NCI-H510A (cell line): Measurements from ENCODE around the gene ANKH.
A peak's percentile ranks its signal among the peaks of the same experiment; 100 is the strongest.

Experiments used
- DNase-seq: peaks from one replicate; lab custom pipeline; 2025; lab: John Stamatoyannopoulos, UW

ANKH gene

DNA sequence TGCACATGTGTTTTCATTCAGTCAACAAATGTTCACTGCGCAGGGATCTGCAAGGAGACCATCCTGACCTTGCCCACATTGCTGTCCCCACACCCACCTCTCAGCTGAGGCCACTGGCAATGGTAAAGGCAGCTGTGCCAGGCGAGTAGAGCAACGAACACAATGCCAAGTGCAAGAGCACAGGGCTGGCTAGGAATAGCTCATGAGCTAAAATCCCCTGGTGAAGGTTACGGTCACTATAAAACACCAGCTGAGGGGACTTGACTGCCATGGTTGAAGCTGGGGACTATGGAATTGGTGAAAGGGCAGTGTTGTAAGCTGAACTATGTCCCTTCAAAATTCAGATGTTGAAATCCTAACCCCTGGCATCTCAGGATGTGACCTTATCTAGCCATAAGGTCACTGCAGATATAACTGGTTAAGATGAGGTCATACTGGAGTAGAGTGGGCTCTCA is 111.0 kb downstream of the ANKH start:
- no peak for DNase-seq

DNA sequence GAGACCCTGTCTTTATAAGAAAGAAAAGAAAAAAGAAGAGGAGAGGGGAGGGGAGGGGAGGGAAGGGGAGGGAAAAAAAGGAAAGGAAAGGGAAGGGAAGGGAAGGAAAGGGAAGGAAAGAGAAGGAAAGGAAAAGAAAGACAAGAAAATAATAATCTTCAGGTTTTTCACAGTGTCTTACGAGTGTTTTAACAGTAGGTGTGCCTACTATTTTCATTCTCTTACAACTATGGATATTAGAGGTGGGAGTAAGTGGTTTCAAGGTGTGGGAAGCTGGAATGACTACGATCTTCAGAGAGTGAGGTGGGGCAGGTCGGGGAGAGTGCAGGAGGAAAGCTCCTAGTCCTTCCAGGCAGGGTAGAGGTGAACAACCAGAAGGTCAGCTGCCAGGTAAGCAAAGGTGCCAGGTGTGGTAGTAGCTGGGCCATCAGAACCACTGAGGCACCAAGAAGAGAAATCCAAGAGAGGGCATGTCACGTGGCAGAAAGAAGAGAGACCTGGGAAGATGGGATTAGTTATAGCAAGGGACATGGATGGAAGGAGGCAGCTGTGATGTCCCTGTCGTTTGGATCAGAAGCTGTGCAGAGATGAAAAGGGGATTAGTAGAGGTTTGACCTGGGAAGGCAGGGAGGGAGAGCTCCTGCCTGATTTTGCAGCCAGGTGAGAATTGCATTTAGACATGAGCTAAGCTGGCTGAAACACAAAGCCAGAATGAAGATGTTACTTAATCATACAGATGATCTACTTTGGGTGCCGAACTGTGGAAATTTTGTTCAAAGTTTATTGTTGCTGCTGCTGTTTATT is 111.6 kb downstream of the ANKH start:
- no peak for DNase-seq

DNA sequence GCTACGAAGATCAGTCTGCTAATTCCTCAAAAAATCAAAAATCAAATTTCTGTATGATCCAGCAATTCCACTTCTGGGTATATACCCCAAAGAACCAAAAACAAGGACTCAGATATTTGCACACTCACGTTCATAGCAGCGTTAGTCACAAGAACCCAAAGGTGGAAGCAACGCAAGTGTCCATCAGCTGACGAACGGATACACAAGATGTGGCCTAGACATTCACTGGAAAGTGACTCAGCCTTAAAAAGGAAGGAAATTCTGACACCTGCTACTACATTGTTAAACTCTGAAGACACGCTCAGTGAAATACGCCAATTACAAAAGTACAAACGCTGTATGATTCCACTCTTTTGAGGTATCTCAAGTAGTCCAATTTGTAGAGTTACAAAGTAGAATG is 113.7 kb downstream of the ANKH start:
- DNase-seq: no peak

DNA sequence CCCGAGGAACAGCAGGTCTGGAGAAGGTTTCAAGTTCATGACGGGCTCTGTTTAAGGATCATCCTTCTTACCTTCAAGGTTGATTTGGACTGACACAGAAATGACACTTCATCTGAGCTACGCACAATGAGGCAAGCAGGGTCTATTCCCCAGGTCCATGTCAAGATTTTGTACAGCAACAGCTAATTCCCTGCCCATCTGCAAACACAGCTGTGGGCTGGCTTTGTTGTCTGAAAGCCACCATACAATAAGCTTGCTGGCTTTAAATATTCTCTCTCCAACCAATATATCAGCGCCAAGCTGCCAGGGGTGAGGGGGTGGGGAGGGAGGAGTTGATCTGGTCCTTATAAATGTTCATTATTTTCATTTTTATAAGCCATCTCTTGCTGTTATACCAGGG is 115.1 kb downstream of the ANKH start:
- no peak for DNase-seq

DNA sequence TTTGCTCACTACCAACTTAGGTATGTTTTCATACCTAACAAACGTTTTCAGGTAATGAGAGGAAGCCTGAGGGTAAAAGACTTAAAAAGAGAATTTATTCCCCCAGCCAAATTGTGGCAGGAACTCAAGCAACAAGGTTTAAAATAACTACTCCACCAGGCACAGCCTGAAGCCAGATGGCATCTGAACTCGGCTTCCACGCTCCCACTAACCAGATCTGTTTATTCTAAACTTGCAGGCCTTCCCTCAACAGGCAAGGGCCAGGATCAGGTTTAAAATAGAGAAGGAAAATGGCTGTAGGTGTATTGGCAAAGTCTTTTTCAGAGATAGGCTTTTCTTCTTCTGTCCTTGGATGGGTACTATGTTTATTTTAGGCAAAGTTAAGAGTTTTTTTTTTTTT is 117.6 kb downstream of the ANKH start:
- no peak for DNase-seq

DNA sequence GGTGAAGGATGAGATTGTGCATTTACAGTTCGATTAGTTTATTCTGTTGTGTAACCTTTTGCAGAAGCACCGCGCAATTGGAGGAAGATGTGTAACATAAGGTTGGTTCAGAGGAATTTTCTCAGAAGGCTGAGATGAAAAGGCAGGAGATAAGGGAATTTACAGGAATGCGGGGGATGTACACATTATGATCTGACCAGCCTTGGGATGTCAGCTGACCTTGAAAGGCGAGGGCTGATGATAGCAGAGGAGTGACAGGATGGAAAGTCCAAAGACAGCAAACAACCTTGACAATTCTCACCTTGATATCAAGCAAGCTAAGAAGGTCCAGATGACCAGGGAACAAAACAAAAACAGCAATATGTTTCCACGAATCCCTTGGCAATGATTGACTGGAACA is 118.3 kb downstream of the ANKH start:
- no peak for DNase-seq

DNA sequence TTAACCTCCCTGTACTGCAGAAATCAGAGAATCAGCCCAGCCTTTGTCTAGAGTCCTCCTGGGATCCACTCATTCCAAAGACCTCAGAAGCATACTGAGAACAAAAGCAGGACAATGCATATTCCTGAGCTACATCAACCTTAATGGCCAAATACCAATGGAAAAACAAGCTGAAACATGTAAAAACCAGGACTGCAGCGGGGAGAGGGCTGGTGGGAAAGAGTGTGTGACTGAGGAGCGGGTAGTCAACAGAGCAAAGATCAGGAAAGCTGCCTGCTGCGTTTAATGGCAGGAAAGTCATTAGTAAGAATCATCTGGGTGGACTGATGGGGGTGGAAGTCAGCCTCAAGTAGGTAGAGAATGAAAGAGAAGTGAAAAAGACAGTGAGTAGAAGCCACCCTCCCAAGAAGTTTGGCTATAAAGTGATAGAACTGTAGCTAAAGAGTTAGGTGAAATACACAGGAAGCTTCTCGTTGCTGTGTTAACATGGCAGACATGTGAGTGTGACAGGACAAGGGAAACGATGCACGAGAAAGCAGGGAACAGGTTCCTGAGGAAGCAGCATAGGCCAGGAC is 119.0 kb downstream of the ANKH start:
- DNase-seq: no peak

DNA sequence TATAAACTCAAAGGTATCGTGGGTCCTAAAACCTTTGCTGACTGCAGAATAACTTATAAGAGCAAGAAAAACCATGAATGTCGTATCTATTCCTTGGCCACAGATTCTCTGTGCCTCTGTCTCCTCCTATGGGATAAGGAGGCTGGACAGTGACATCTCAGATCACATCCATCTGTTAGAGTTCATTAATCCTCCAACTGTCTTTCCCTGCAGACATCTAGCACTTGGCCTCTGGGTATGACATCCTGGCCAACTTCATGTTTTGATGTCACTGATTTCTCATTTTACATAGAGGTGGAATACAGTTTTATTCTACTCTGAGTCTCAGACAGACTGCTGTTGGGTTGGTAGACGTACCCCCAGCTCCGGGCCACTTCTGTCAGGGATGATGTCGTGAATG is 120.9 kb downstream of the ANKH start:
- no peak for DNase-seq

DNA sequence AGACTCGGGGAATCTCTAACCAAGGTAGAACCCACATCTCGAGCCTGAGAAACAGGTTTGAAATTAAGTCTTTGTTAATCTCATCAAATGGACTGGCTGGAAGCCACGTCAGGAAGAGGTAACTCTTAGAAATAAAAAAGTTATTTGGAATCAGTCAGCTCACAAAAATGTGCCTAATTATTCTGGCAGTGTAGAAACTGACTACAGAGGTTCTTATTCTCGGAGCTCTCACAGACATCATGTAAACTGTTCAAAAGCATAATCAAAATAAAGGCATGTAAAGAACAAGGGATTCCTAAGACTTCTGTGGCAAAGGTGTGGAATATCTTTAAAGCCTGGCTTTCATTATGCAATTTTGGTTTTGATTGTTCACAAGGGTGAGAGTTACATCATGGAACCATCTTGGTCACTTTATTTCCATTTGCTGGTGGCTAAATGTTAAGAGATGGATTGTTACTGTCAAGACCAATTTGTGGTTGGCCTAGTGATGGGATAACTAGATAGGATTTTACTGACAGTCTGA is 121.9 kb downstream of the ANKH start:
- DNase-seq: no peak

DNA sequence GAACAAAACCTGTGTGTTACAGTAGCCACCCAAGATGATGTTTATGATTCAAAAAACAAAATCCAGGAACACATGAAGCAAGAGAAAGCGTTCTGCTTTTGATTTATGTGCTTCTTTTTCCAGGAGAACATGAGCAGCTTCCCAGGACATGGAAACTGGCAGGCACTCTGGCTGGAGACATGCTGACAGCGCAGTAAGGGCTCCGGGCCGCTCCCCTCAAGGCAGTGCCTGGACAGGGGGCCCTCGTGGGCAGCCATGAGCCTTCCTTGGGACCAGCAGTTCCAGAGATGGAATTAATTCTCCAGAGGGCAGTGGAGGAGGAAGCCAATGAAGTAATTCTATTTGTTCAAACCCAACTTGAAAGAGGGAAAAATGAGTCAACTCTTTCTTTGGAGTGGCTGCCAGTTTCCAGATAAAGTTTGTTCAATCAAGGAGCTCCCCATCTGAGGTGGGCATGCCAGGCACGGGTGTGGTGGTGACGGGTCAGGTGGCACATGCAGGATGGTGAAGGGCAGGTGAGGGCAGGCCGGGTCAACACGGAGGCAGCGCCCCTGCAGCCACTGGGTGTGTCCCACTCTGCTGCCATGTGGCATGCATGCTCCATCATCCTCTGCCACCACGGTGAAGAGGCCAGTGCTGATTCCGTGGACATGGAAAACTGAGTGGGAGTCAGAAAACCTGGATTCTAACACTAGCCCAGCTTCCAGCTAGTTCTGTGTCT is 123.2 kb downstream of the ANKH start:
- DNase-seq: no peak

DNA sequence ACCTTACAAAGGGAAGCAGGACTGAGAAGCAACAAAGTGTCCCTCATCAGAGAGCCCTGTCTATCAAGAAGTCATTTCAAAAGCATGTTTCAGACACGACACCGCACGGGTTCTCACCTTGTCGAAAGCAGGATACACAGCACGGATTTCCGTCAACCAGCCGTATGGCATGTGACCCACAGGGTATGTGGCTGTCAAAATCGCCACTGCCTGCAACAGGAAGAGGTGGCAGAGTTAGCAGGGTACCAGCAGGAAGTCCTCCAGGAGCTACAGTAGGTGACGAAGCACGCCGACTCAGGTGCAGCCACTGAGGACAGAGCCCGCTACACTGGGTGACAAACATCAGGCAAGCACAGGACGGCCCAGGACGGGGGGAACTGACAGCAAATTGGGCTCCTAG is 125.8 kb downstream of the ANKH start:
- DNase-seq: no peak

DNA sequence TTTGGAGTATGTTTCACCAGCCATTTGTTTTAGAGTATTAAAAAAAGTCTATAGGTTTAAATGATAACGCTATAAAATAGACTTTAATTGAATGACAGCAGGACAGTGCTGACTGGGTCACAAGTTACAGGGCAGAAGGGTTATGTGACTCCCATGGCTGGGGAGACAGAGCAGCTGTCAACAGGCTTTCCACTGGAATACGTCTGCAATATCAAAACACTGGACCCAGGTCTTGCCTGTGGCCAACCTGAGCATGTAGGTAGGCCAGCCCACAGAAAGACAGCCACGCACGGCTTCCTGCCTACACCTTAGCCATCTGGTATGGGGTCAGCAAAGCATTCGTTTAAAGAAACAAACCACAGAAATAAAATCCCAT is 126.4 kb downstream of the ANKH start:
- DNase-seq: no peak

DNA sequence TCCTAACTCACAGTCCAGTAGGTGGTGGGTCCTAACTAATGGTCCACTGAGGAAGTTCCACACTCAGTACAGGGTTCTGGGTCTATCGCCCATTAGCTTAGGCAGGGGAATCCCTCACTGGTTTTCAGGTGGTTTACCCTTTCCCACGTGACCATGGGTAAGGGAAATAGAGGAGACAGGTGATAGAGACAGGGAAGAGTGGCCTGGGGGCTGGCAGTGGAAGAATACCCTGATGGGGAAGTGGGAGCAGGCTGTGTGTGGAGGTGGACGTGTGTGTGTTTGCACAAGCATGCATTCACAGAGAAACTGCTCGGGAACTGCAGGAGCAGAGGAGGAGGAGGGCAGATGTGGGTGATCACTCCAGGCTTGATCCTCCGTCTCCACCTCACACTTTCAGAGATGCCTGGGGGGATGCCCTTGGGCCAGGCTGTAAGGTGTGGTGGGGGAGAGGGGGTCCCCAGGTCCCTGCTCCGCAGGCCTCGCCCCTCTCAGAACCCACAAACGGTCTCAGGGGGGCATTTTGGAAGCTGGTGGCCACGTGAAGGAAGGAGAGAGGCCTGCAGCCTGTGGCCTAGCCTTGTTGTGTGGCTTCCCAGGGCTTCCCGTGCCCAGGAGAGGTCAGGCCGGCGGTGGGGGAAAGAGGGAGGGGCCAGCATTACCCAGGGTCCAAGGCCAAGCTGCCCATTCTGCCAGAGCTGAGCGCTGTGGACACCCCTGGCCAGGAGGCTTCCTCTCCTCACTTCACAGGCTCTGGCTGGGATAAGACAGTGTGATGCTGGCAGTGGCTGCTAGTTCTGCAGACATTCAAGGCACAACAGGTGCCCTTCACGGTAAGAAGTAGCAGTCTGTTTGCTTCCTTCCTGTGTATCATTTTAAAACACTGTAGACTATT is 127.0 kb downstream of the ANKH start:
- no peak for DNase-seq

DNA sequence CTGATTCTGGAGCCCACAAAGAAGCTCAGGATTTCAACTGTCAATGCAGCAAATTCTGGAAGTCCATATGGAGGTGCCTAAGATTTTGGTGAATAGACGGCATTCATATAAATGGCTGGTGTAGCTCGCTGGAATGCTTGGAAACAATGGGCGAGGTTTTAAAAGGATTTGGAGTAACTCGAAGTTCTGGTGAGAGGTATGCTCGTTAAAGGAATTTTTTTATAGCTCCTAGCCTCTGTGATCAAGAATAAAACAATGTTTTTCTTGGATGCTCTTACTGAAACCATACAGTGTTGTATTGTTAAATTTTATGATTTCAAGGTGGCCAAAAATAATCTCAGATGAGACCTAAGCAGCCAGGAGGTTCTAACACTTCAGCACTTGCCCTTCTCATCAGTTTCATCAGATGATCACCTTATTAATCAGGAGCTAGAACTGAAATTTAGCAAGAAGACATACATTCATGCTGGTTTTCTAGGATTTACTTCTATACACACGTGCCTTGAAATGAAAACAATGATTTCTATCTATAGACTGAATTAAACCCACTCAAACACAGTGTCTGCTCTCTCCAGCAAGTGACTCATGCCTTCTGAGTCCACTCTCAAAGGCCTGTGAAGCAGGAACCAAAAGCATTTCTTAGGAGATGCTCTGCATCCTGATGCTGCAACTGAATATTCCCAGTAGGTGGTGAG is 127.8 kb downstream of the ANKH start:
- DNase-seq: no peak

DNA sequence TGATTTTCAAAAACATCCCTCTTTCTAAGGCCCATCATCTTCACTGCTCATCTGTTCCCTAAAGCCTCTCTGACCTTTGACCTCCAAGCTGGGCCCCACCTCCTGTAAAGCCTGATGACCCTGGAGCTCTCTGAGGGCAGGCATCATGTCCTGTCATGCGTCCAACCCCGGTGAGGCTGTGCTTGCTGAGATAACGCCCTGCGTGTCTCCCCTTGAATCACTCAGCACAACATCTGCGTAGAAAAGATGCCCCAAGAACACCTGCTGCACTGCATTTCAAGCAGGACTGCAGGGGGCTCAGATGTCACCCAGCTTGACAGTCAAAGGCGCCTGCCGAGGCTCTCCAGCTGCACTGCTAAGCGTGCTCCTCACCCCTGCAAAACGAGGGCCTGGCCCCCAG is 129.1 kb downstream of the ANKH start:
- DNase-seq: peak; percentile 52

DNA sequence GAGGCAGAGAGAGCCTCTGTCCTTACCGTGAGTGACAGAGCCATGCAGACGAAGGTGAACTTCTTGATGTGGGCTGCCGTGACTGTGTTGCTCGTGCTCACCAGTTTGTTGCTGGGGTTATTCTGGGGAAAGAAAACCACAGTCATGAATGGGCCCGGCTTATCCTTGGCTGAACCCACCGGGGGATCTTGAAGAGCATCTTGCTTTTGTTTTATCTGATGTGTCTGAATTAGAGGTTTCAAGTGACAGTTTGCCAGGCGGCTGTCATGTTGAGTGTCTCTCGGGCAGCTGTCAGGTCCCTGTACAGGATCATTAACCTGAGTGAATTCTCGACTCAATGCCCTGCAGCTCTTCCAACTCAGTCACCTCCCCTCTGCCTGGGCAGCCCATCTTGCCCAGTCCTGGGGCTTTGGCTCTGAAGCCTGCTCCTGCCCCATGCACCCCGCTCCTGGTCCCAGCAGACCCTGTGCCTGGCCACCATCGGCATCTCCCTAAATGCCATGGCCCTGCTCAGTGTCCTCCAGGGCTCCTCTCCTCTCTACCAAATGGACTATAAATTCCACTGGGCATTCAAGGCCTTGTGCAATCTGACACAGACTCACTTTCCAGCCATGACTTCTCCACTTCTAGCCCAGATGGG is 129.7 kb downstream of the ANKH start:
- DNase-seq: peak; percentile 57

DNA sequence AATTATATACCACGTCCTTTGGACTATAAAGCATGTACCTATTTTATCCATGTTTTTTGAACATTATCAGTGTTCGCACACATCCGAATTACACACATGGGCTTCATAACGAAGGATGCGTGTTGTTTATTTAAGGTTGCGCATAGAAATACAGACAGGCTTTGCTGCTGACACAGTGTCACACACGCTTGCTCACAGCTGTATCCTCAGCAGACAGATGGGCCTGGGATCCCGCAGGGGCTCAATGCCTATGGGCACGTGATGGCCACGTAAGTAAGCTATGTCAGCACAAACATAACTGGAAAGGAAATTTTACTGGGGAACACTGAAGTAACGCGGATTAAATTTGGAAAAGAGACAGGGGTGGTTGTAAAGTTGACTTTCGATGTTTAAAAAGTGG is 130.4 kb downstream of the ANKH start:
- no peak for DNase-seq

DNA sequence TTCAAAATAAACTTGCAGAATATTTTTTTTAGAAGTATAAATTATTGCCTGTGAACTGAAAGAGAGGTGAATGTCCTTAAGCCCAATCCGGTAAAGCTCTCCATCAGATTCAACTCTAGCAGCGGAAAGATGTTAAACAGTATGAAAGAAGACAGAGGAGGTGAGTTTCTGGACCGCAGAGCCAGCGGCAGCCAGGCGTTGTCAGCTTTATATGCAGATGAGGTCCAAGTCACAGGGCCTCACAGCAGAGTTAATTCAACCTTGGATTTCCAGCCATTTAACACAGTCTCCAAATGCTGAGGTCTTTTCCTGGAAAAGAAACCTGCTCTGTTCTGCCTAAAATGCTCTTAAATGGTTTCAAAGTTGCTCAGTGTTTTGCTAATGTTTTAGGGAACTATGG is 131.6 kb downstream of the ANKH start:
- DNase-seq: no peak

DNA sequence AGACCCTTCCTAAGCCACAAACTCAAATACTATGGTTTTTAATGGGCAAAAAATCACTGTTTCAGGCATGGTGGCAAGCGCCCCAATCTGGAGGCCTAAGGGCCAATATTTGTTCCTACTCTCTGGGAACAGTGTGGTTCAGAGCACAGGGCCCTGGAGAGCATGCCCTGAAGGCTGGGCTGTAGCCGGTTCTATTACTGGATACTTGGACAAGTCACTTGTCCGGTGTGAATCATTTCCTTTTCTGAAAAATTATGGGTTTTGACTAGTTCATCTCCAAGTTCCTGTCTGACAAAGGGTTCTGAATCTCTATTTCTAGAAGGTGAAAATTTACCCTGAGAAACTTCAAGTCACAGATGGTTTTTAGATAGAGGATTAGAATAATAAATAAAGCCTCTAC is 132.0 kb downstream of the ANKH start:
- no peak for DNase-seq

DNA sequence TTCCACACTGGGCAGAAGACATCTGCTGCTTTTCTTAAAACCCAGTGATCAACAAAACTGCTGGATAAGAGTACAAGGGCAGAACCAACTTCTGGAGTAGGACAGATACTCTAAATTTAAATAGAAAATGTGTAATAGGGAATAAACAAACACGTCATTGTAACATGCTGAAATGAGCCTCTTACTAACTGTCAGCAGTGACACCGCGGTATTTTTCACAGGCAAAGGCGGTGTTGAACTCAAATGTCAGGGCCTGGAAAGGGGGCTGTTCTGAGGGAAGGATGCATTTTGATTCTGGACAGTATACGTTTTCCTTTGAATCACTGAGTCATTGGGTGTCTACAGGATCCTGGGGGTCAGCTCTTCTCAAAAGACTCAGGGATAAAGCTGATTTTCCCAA is 133.5 kb downstream of the ANKH start:
- no peak for DNase-seq

DNA sequence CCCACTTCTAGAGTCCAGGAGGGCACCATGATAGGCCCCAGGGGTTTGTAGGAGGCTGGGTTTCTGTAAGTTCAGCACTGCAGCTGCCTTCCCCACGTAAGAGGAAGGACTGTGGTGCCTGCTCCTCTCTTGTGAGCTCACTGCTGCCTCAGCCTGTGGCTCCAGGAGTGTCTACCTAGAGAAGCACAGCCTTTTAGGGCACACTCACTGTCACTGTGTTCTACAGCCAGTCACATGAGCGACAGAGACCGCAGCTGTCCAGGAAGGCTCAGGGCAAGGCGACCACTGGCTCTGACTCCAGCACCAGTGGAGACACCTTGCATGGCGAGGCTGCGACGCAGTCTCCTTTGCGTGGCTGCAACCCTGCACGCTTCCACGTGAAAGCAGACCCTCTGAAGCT is 134.3 kb downstream of the ANKH start:
- no peak for DNase-seq
